GM23248 (cell line): ENCODE measurements around the gene P3R3URF. TPM values are rescaled to one million over a fixed set of nuclear protein-coding genes. Genes with fewer than 3 reads are reported as not detected.

Experiments used
- DNase-seq: peaks from one replicate; pipeline ENCODE4 v3.0.0-alpha.2; 2015
- H2AFZ ChIP-seq: fragments of 200-600 bp; sonication (generic); 2 replicates; pipeline ENCODE4 v1.6.1; 2016; ENCODE audit warnings: antibody characterized with exemption
- H3F3A ChIP-seq: fragments of 200-600 bp; sonication (generic); 2 replicates; pipeline ENCODE4 v1.6.1; 2016; ENCODE audit warnings: mild to moderate bottlenecking, antibody characterized with exemption, mixed run types; ENCODE audit not compliant: insufficient read depth
- H3K27ac ChIP-seq: fragments of 200-600 bp; sonication (generic); 2 replicates; pipeline ENCODE4 v1.5.1; 2016; ENCODE audit warnings: mild to moderate bottlenecking
- H3K27me3 ChIP-seq: fragments of 200-600 bp; sonication (generic); replicated peaks from 2 replicates; pipeline ENCODE4 v1.6.1; 2016; ENCODE audit warnings: mild to moderate bottlenecking; ENCODE audit not compliant: insufficient read depth
- H3K36me3 ChIP-seq: fragments of 200-600 bp; sonication (generic); 2 replicates; pipeline ENCODE4 v1.6.1; 2016; ENCODE audit warnings: low read depth, mild to moderate bottlenecking
- H3K4me1 ChIP-seq: fragments of 200-600 bp; sonication (generic); 2 replicates; pipeline ENCODE4 v1.6.1; 2016; ENCODE audit warnings: mild to moderate bottlenecking; ENCODE audit not compliant: insufficient read depth
- H3K4me2 ChIP-seq: fragments of 200-600 bp; sonication (generic); one replicate; pipeline ENCODE4 v1.6.1; 2016; ENCODE audit warnings: mild to moderate bottlenecking; ENCODE audit not compliant: unreplicated experiment
- H3K4me3 ChIP-seq: fragments of 200-600 bp; sonication (generic); 2 replicates; pipeline ENCODE4 v1.5.1; 2016; ENCODE audit warnings: mild to moderate bottlenecking
- H3K79me2 ChIP-seq: fragments of 200-600 bp; sonication (generic); 2 replicates; pipeline ENCODE4 v1.6.1; 2016; ENCODE audit warnings: mild to moderate bottlenecking; ENCODE audit not compliant: insufficient read depth
- H3K9ac ChIP-seq: fragments of 200-600 bp; sonication (generic); 2 replicates; pipeline ENCODE4 v1.6.1; 2016; ENCODE audit warnings: mild to moderate bottlenecking
- H3K9me2 ChIP-seq: fragments of 200-600 bp; sonication (generic); 2 replicates; pipeline ENCODE4 v1.6.1; 2016; ENCODE audit warnings: mixed run types, mild to moderate bottlenecking, moderate library complexity; ENCODE audit not compliant: insufficient read depth
- H3K9me3 ChIP-seq: fragments of 200-600 bp; sonication (generic); one replicate; pipeline ENCODE4 v1.6.1; 2017; ENCODE audit warnings: low read depth
- H4K20me1 ChIP-seq: fragments of 200-600 bp; sonication (generic); 2 replicates; pipeline ENCODE4 v1.6.0; 2016; ENCODE audit not compliant: insufficient read depth
- EZH2 ChIP-seq: fragments of 200-600 bp; sonication (generic); IDR thresholded peaks from 2 replicates; pipeline ENCODE4 v1.6.1; 2018; ENCODE audit warnings: antibody characterized with exemption, mild to moderate bottlenecking; ENCODE audit not compliant: insufficient read depth, poor library complexity, severe bottlenecking
- EZH2phosphoT487 ChIP-seq: fragments of 200-600 bp; sonication (generic); IDR thresholded peaks from 2 replicates; pipeline ENCODE4 v1.6.1; 2018; ENCODE audit warnings: antibody characterized with exemption, moderate library complexity, mild to moderate bottlenecking, low read depth; ENCODE audit not compliant: insufficient read depth
- WGBS, 2 experiments: methylation state at CpG; one replicate each; pipeline ENCODE4 v1.1.6; 2015 to 2017; ENCODE audit warnings: low lambda C conversion rate in 2 of 2, low coverage in 1 of 2; ENCODE audit errors: missing lambda C conversion rate in 2 of 2; 5-methylcytosine and 5-hydroxymethylcytosine counted together
- in situ Hi-C: fragments of 300-500 bp; cut with MboI; formaldehyde crosslinking; loops from 2 replicates; pipeline ENCODE4 v1.15.0; 2020
- polyA plus RNA-seq: library from polyadenylated mRNA; unstranded; fragments of >200 nt; fragmentation: Nextera tagmentation; extraction: Ambion mirVana; gene quantifications from 2 replicates; pipeline ENCODE4 v1.2.1, GENCODE V29; 2016
- total RNA-seq: library from RNA; depleted of rRNA; stranded (reverse); fragments of >200 nt; shearing (Covaris generic); gene quantifications from 2 replicates; pipeline ENCODE4 v1.2.3, GENCODE V29; 2014

Gene P3R3URF
- total and polyA plus RNA-seq, 2 experiments from 2014 or later: not detected

GRCh38 chr1:46152016-46152415, 24.3 kb downstream of the P3R3URF start:
- no peak overlapping the region for H3K4me2 ChIP-seq
- H3F3A ChIP-seq: peaks cover 15% of the 10 kb centered on the region
- H3K27me3 ChIP-seq: no peaks in the 10 kb centered on the region
- no peaks in the 10 kb centered on the region for H3K9me3 ChIP-seq
- H4K20me1 ChIP-seq: no peaks in the 10 kb centered on the region
- TF ChIP-seq EZH2phosphoT487 (no peak), EZH2 (no peak)
- H3K4me1 ChIP-seq: peaks cover 12% of the 10 kb centered on the region
- peak overlapping the region; percentile 49 for H3K27ac ChIP-seq
- in situ Hi-C loops: no loop called here
- H3K9ac ChIP-seq: no peak overlapping the region
- WGBS, 2 experiments: 58 to 62% methylated on average over 3 of the region's 3 CpGs
- no peaks in the 10 kb centered on the region for H3K36me3 ChIP-seq
- no peaks in the 10 kb centered on the region for H3K79me2 ChIP-seq
- H3K4me3 ChIP-seq: no peak overlapping the region
- H2AFZ ChIP-seq: 0 out of 2 replicates have a peak overlapping the region, but pooled peaks have one; percentile 36
- peak; percentile 83 for DNase-seq
- H3K9me2 ChIP-seq: no peaks in the 10 kb centered on the region

- H2AFZ ChIP-seq: no peak overlapping the region
- DNase-seq: no peak
- H3F3A ChIP-seq: peaks cover 15% of the 10 kb centered on the region
- no peaks in the 10 kb centered on the region for H4K20me1 ChIP-seq
- H3K9me2 ChIP-seq: no peaks in the 10 kb centered on the region
- no peaks in the 10 kb centered on the region for H3K79me2 ChIP-seq
- H3K27me3 ChIP-seq: no peaks in the 10 kb centered on the region
- H3K9ac ChIP-seq: no peak overlapping the region
- H3K4me3 ChIP-seq: no peak overlapping the region
- TF ChIP-seq EZH2phosphoT487 (no peak), EZH2 (no peak)
- peaks cover 12% of the 10 kb centered on the region for H3K4me1 ChIP-seq
- in situ Hi-C loops: no loop called here
- no peaks in the 10 kb centered on the region for H3K9me3 ChIP-seq
- H3K36me3 ChIP-seq: no peaks in the 10 kb centered on the region
- 44 to 52% methylated on average over 2 of the region's 2 CpGs for WGBS, 2 experiments
- no peak overlapping the region for H3K27ac ChIP-seq
- H3K4me2 ChIP-seq: no peak overlapping the region
These were observed 26.2 kb downstream of the P3R3URF start for GRCh38 chr1:46150085-46150484.

DNA sequence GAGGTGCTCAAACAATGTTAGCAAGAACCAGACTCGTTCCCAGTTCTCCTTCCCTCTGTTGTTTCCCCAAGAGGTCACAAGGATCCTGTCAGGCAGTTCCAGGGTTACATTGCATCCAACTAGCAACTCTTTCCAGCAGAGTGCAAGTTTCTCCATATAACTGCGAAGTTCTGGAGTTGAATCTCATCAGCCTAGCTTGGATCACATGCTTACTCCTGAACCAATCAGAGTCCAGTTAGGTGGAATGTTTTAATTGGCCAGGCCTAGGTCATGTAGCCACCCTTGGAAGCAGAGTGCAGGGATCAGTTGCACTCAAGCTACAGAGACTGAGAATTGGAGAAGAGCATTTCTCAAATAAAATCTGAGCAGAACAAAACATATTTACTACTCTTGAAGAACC, 28.0 kb downstream of the P3R3URF start:
- Histone ChIP-seq H3K4me3 (no peak overlapping the region), H3K27ac (no peak overlapping the region), H2AFZ (no peak overlapping the region), H3K9ac (no peak overlapping the region), H3K9me2 (no peaks in the 10 kb centered on the region), H3K4me1 (peaks cover 12% of the 10 kb centered on the region), H3F3A (peaks cover 15% of the 10 kb centered on the region), H3K36me3 (no peaks in the 10 kb centered on the region), H3K27me3 (no peaks in the 10 kb centered on the region), H3K9me3 (no peaks in the 10 kb centered on the region), H3K4me2 (no peak overlapping the region), H4K20me1 (no peaks in the 10 kb centered on the region), H3K79me2 (no peaks in the 10 kb centered on the region)
- 30 to 51% methylated on average over 2 of the region's 2 CpGs for WGBS, 2 experiments
- in situ Hi-C loops: no loop called here
- TF ChIP-seq EZH2phosphoT487 (no peak), EZH2 (no peak)
- DNase-seq: no peak

DNA sequence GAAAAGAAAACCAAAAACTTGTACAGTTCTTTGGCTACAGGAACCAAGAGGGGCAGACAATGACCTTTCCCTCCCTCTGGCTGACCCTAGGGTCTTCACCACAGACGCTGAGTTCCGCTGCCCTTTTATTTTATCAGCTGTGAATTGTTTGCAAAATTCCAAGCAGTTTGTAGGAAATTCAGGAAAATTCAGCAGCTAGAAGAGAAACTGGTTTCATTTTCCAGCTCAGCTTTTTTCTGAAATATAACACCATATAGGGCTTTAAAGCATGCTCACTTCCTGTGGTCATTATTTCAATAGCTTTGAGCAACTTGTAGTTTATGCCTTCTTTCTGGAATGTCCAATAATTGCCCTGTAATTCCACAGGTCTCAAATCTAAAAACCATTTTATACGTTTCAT, 38.4 kb downstream of the P3R3URF start:
- Histone ChIP-seq H3K27ac (no peak overlapping the region), H3K9ac (no peak overlapping the region), H3K4me2 (no peak overlapping the region)

GRCh38 chr1:46136711-46137110, 39.6 kb downstream of the P3R3URF start:
- TF ChIP-seq EZH2phosphoT487: no peak
- TF ChIP-seq EZH2: no peak
- peaks cover 5% of the 10 kb centered on the region; the same call in 1 of the 2 replicates for H3K4me1 ChIP-seq
- no peak for DNase-seq
- no peak overlapping the region for H2AFZ ChIP-seq
- no peak overlapping the region for H3K4me2 ChIP-seq
- no peak overlapping the region for H3K9ac ChIP-seq
- no peak overlapping the region for H3K27ac ChIP-seq
- no peaks in the 10 kb centered on the region for H3K9me2 ChIP-seq
- in situ Hi-C loops: no loop called here
- H3K36me3 ChIP-seq: no peaks in the 10 kb centered on the region
- peaks cover 11% of the 10 kb centered on the region; the same call in 1 of the 2 replicates for H3F3A ChIP-seq
- no peaks in the 10 kb centered on the region for H3K9me3 ChIP-seq
- no peaks in the 10 kb centered on the region for H3K79me2 ChIP-seq
- no peak overlapping the region for H3K4me3 ChIP-seq
- no peaks in the 10 kb centered on the region for H3K27me3 ChIP-seq
- H4K20me1 ChIP-seq: no peaks in the 10 kb centered on the region

More for the DNA sequence above, 38.4 kb downstream of the P3R3URF start:
- H4K20me1 ChIP-seq: no peaks in the 10 kb centered on the region
- peaks cover 5% of the 10 kb centered on the region; the same call in 1 of the 2 replicates for H3K4me1 ChIP-seq
- in situ Hi-C loops: no loop called here
- H3K79me2 ChIP-seq: no peaks in the 10 kb centered on the region
- no peaks in the 10 kb centered on the region for H3K27me3 ChIP-seq
- peak overlapping the region; percentile 37 for H2AFZ ChIP-seq
- H3K4me3 ChIP-seq: no peak overlapping the region
- H3K9me2 ChIP-seq: no peaks in the 10 kb centered on the region
- no peak for TF ChIP-seq EZH2phosphoT487
- TF ChIP-seq EZH2: no peak
- 26 to 31% methylated on average over 3 of the region's 3 CpGs for WGBS, 2 experiments
- H3K36me3 ChIP-seq: no peaks in the 10 kb centered on the region
- H3K9me3 ChIP-seq: no peaks in the 10 kb centered on the region
- peaks cover 11% of the 10 kb centered on the region; the same call in 1 of the 2 replicates for H3F3A ChIP-seq
- peak; percentile 36 for DNase-seq
